GM13977 (cell line): ENCODE results near the gene MACROD2.

ENCODE experiments used
- DNase-seq: peaks from one replicate; pipeline ENCODE4 v3.0.0; 2012; ENCODE audit warnings: low spot score
- in situ Hi-C: fragments of 300-500 bp; cut with MboI; formaldehyde crosslinking; loops from one replicate; pipeline ENCODE4 v1.12.0; 2022; ENCODE audit warnings: low sequenced_read_pairs, low pct_unique_long_range_greater_than_20kb, mixed read lengths, inconsistent platforms; ENCODE audit not compliant: unreplicated experiment
- TF ChIP-seq, protein P1 (sequence below): IDR thresholded peaks from 2 replicates; pipeline ENCODE4 v1.5.1; 2012; ENCODE audit warnings: mild to moderate bottlenecking, control low read depth; ENCODE audit not compliant: insufficient read depth; ENCODE audit errors: extremely low read depth, missing control alignments

Gene MACROD2

DNA sequence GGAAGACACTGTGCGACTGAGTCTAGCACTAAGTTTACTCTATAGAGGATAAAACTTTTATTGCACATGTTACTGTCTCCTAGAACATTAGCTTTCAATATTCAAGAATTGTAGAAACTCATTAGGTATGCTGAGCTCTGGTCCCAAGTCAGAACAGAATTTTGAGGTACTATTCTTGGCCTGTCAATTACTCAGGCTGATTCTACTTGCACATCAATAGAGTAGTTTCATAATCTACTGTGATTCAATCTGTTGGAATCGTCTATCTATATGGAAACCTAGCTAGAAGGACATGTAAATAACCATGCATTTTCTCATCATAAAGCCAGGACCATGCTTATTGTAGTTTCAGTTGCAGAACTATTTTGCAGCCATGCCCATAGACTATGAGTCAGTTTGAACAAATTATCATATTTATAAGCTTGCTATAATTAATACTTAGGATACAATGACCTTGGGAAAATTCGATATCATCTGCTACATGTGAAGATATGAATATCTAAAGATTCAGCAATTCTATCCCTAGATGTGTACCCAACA lies 300.5 kb downstream of the MACROD2 start:
- in situ Hi-C loops = no loop called here
- TF ChIP-seq, protein P1, sequence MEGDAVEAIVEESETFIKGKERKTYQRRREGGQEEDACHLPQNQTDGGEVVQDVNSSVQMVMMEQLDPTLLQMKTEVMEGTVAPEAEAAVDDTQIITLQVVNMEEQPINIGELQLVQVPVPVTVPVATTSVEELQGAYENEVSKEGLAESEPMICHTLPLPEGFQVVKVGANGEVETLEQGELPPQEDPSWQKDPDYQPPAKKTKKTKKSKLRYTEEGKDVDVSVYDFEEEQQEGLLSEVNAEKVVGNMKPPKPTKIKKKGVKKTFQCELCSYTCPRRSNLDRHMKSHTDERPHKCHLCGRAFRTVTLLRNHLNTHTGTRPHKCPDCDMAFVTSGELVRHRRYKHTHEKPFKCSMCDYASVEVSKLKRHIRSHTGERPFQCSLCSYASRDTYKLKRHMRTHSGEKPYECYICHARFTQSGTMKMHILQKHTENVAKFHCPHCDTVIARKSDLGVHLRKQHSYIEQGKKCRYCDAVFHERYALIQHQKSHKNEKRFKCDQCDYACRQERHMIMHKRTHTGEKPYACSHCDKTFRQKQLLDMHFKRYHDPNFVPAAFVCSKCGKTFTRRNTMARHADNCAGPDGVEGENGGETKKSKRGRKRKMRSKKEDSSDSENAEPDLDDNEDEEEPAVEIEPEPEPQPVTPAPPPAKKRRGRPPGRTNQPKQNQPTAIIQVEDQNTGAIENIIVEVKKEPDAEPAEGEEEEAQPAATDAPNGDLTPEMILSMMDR = no peak
- DNase-seq = no peak

DNA sequence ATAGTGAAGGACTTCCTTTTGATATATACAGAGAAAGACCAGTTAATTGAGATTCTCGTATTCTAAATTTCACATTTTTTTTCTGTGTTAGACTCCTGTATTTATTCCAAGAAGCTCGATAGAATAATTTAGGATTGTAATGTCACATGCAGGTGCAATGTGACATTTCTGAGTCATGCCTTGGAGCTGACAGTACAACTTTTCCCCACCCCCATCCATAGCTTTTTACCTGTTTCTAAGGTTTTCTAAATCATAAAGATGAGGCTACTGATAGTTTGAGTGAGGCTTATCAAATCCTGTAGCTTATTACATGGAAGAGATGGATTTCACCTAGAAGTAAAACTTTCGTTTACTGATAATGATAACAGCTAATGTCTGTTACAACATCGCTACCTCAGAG lies 304.5 kb downstream of the MACROD2 start:
- TF ChIP-seq, protein P1 = no peak
- in situ Hi-C loops = no loop called here
- DNase-seq = no peak

DNA sequence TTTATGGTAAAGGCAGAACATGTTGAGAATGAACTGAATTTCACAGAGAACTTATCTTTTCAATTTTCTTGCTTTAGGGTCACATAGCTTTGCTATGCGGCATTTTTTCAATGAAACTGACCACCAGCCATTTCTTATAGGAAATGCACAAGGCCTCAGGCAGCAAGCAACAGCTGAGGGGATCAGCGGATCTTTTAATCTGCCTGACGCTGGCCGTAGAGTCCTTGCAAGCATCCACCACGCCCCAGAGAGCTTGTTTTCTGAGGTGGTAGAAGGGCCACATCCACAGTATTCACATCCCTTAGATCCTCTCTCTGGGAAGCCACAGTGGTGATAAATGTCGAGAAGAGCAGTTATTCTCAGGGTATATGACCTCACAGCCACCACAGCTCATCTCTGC lies 307.8 kb downstream of the MACROD2 start:
- in situ Hi-C loops = no loop called here
- DNase-seq = no peak
- TF ChIP-seq, protein P1 = no peak

DNA sequence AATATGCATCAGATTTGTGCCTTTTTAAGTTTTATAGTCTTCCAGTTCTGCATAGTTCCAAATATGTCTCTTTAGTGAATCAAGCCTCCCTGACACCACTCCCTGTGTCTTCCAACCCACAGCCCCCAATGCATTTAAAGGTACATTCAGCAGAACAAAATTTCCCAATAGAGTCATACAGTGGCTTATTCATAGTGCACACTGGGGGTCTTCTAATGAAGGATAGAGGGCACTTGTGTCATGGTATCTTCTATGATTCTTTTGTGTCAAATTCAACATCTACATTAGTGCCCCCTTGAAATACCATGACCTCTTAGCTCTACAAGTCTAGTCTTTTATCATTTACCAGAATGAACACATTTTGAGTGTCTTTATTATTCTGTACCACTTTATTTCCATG lies 308.3 kb downstream of the MACROD2 start:
- TF ChIP-seq, protein P1 = no peak
- in situ Hi-C loops = no loop called here
- no peak for DNase-seq

DNA sequence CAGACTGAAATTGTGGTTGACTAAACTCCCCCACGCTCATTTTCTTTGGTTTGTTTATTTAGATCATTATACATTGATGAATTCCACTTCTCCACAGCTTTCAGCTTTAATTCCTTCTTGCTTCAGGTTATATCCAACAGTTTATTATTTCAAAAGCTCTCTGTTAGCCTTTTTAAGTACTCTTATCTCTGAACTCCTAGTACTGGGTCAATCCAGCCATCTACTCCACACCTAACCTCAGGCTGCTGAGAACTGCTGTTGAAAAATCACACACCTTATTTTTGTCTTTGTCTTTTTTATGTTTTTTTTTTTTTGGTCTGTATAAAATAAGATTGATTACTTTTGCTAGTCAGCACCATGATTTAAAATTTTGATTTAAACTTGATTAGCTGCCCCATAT lies 309.2 kb downstream of the MACROD2 start:
- in situ Hi-C loops = no loop called here
- TF ChIP-seq, protein P1 = no peak

DNA sequence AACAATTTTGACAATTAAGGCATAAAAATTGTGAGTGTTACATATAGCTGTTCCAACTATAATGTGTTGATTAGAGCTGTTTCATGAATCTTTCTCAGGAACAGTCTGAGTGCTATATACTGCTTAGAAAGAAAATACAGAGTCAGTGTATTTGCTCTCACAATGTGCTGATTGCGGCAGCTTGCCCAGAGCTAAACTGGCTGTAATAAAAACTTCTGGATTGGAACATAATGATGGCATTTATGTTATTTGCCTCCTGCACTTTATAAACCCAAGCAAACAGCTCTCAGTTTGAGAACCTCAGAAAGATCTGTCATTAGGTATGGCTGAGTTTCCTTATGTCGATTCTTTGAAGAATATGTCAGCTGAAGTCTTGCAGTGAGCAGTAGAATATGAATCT lies 312.6 kb downstream of the MACROD2 start:
- TF ChIP-seq, protein P1 = no peak
- in situ Hi-C loops = no loop called here

More for the DNA sequence above, 309.2 kb downstream of the MACROD2 start:
- no peak for DNase-seq

More for the DNA sequence above, 312.6 kb downstream of the MACROD2 start:
- no peak for DNase-seq
